WI38 (cell line): ENCODE measurements around the gene CAMK2N1.

ENCODE experiments used
- H3K4me3 ChIP-seq: 2 replicates; pipeline ENCODE4 v1.5.1; 2011; ENCODE audit warnings: low read depth, mild to moderate bottlenecking, control low read depth, low read length
- TF ChIP-seq, protein P1 (sequence below): IDR thresholded peaks from 2 replicates; pipeline ENCODE4 v1.5.1; 2012; ENCODE audit warnings: low read depth, mild to moderate bottlenecking, control low read depth, low read length

The CAMK2N1 gene

GRCh38 chr1:20448671-20449071 is 37.3 kb downstream of the CAMK2N1 start:
- TF ChIP-seq, protein P1, sequence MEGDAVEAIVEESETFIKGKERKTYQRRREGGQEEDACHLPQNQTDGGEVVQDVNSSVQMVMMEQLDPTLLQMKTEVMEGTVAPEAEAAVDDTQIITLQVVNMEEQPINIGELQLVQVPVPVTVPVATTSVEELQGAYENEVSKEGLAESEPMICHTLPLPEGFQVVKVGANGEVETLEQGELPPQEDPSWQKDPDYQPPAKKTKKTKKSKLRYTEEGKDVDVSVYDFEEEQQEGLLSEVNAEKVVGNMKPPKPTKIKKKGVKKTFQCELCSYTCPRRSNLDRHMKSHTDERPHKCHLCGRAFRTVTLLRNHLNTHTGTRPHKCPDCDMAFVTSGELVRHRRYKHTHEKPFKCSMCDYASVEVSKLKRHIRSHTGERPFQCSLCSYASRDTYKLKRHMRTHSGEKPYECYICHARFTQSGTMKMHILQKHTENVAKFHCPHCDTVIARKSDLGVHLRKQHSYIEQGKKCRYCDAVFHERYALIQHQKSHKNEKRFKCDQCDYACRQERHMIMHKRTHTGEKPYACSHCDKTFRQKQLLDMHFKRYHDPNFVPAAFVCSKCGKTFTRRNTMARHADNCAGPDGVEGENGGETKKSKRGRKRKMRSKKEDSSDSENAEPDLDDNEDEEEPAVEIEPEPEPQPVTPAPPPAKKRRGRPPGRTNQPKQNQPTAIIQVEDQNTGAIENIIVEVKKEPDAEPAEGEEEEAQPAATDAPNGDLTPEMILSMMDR = no peak

GRCh38 chr1:20447794-20448193 is 38.2 kb downstream of the CAMK2N1 start:
- TF ChIP-seq, protein P1 = no peak

More at GRCh38 chr1:20448671-20449071, 37.3 kb downstream of the CAMK2N1 start:
- H3K4me3 ChIP-seq = no peak overlapping the region

GRCh38 chr1:20446796-20447195 is 39.2 kb downstream of the CAMK2N1 start:
- H3K4me3 ChIP-seq = no peak overlapping the region
- TF ChIP-seq, protein P1 = no peak

More at GRCh38 chr1:20447794-20448193, 38.2 kb downstream of the CAMK2N1 start:
- H3K4me3 ChIP-seq = no peak overlapping the region

GRCh38 chr1:20445956-20446355 is 40.1 kb downstream of the CAMK2N1 start:
- TF ChIP-seq, protein P1 = no peak
- H3K4me3 ChIP-seq = no peak overlapping the region

DNA sequence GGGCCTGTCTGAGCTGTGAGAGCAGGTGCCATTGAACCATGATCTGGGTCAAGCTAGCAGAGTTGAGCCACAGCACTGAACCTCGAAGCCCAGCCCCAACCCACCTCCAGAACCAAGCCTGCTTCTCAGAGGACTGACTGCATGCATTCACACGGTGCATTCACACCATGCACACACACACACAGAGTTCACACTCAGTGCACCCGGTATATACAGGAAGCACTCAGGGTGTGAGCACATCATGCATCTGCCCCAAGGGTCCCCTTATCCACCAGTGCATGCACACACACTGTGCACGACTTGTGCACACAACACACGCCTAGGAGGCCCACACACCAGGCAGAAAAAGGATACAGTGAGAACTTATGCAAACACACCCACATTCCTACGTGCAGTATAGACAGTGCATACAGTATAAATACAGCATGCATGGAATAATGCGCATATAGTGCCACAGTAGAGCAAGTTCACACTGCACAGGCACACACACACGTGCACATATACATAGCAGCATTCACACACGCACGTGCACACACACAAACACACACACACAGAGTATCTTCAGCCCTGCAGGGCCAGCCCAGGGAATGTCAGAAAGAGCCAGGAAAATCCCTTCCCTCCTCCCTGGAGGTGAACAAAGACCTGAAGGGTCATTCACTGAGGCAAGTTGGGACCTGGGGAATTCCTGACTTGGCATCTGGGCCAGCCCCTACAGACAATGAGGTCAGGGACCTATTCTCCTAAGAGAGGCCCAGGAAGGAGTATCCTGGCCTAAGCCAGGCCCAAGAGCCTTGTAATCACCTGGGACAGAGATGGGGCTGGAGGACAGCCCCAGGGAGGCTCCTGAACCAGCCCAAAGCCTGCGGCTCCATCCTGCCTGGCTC is 42.1 kb downstream of the CAMK2N1 start:
- TF ChIP-seq, protein P1 = no peak
- H3K4me3 ChIP-seq = no peak overlapping the region

DNA sequence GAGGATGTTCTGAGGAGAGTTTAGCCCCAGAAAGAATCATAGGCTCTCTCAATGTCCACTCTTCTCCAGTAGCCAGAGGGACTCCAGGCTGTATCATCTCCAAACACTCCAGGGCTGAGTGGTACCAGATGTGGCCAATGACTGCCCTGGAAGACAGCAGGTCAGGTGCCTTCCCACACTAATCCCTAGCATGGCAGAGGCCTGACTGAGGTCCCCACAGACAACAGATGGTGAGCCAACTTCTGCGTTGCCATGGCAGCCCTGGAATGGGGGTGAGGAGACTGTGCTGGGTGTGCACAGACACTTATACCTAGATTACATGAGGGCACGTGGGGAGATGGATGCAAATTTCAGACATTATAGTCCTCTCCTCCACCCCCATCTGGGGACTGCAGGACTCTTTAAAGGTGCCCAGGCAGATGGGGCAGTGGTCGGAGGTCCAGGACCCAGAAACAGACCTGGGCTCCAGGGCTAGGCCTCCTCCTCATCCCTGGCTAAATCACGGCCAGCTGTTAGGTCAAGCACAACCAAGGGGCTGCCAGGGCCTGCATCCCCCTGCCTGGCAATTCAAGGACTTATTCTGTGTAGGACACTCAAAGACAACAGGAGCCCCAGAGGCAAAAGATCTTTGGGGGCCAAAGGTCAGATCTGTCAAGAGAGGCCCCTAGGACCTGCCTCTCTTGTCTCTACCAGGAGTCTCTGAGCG is 42.9 kb downstream of the CAMK2N1 start:
- H3K4me3 ChIP-seq = no peak overlapping the region
- TF ChIP-seq, protein P1 = no peak

DNA sequence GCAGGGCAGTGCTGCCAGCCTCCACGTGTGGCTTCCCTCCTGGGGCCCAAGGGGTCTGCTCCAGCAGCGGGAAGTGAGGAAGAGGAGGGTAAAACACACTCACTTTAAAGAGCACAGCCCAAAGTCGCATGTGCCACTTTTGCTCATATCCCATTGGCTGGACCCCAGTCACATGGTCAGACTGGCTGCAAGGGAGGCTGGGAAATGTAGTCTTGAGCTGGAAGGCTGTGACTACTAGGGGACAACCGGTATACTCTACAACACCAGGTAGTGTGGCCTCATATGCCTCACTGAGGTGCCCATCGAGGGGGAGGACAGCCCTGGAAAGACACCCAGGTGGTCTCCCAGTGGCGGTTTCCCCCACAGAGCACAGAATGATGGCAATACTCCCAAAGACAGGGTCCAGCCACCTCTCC is 45.2 kb downstream of the CAMK2N1 start:
- no peak overlapping the region for H3K4me3 ChIP-seq
- TF ChIP-seq, protein P1 = no peak
